B cell (primary cell): ENCODE measurements around the gene NBL1. TPM values are rescaled to one million over a fixed set of nuclear protein-coding genes. Genes with fewer than 3 reads are reported as not detected.

Experiments used
- ATAC-seq: fragments of 200-7000 bp; cut with Tn5 transposase; one replicate; pipeline ENCODE4 v1.10.0; 2021; ENCODE audit warnings: low read depth, mild to moderate bottlenecking, moderate number of reproducible peaks, moderate library complexity
- CTCF ChIA-PET: fragments of 350-600 bp; sonication (Branson Sonifier 250); formaldehyde crosslinking; loops from one replicate; lab custom pipeline; 2021; ENCODE audit warnings: antibody characterized with exemption, inconsistent platforms; lab: Charles Lee
- POLR2A ChIA-PET: fragments of 350-600 bp; sonication (Branson Sonifier 250); formaldehyde crosslinking; loops from one replicate; lab custom pipeline; 2021; ENCODE audit warnings: antibody characterized with exemption; lab: Charles Lee
- DNase-seq: peaks from one replicate; pipeline ENCODE4 v3.0.0; 2013
- H2AFZ ChIP-seq: 2 replicates; pipeline ENCODE4 v1.6.1; 2012; ENCODE audit warnings: mild to moderate bottlenecking, low read depth, low read length; ENCODE audit not compliant: insufficient read depth, poor library complexity, severe bottlenecking
- H3K27ac ChIP-seq, 2 donors: 1 replicate in 1 of 2; 2 replicates in 1 of 2; pipeline ENCODE4 v1.5.1; 2012 to 2013; ENCODE audit warnings: low read length in 2 of 2, mild to moderate bottlenecking in 2 of 2, moderate library complexity in 1 of 2
- H3K27me3 ChIP-seq, 4 experiments: fragments of 200-600 bp in 1 of 4; sonication (generic) in 1 of 4; replicated peaks in 1 of 4; 1 replicate in 2 of 4; 2 replicates in 2 of 4; pipeline versions ENCODE4 v1.6.1 to v1.7.0; 2013 to 2016; ENCODE audit warnings: low read length in 3 of 4, mild to moderate bottlenecking in 2 of 4, mixed read lengths in 1 of 4, moderate library complexity in 1 of 4; ENCODE audit not compliant: insufficient read depth in 4 of 4, control insufficient read depth in 3 of 4; ENCODE audit errors: control extremely low read depth in 1 of 4
- H3K36me3 ChIP-seq, 2 experiments: replicated peaks in 1 of 2; 1 replicate in 1 of 2; 2 replicates in 1 of 2; pipeline versions ENCODE4 v1.6.1 to v1.7.1; 2013; ENCODE audit warnings: low read length in 1 of 2; ENCODE audit not compliant: insufficient read depth in 2 of 2, control insufficient read depth in 1 of 2; ENCODE audit errors: control extremely low read depth in 1 of 2, extremely low read depth in 1 of 2
- H3K4me1 ChIP-seq, 2 donors: fragments of 200-600 bp in 1 of 2; sonication (generic) in 1 of 2; 1 replicate in 1 of 2; 2 replicates in 1 of 2; pipeline versions ENCODE4 v1.5.1 to v1.6.1; 2013 to 2017; ENCODE audit warnings: low read length in 2 of 2; ENCODE audit not compliant: control insufficient read depth in 2 of 2, insufficient read depth in 2 of 2
- H3K4me2 ChIP-seq: replicated peaks from 2 replicates; pipeline ENCODE3; 2012; ENCODE audit warnings: mild to moderate bottlenecking, low read depth, low read length; ENCODE audit not compliant: poor library complexity, severe bottlenecking
- H3K4me3 ChIP-seq, 5 experiments: fragments of 200-600 bp in 1 of 5; sonication (generic) in 1 of 5; 1 replicate in 3 of 5; 2 replicates in 2 of 5; pipeline versions ENCODE4 v1.5.1 to v1.7.0; 2011 to 2016; ENCODE audit warnings: low read length in 4 of 5, mild to moderate bottlenecking in 4 of 5, low read depth in 2 of 5, control low read depth in 1 of 5, moderate library complexity in 1 of 5; ENCODE audit not compliant: insufficient read depth in 1 of 5; ENCODE audit errors: control extremely low read depth in 1 of 5, extremely low read depth in 1 of 5
- H3K79me2 ChIP-seq: fragments of 200-600 bp; sonication (generic); one replicate; pipeline ENCODE4 v1.6.0; 2016; ENCODE audit warnings: low read length; ENCODE audit not compliant: control insufficient read depth, insufficient read depth
- H3K9ac ChIP-seq: fragments of 200-600 bp; sonication (generic); 2 replicates; pipeline ENCODE4 v1.6.1; 2017; ENCODE audit warnings: mild to moderate bottlenecking, low read length, moderate library complexity
- H3K9me3 ChIP-seq, 3 donors: one replicate each; pipeline versions ENCODE4 v1.6.1 to v1.7.1; 2013; ENCODE audit warnings: low read length in 2 of 3; ENCODE audit not compliant: control insufficient read depth in 2 of 3, insufficient read depth in 1 of 3; ENCODE audit errors: control extremely low read depth in 1 of 3
- H4K20me1 ChIP-seq: 2 replicates; pipeline ENCODE4 v1.6.0; 2012; ENCODE audit warnings: mild to moderate bottlenecking, low read length; ENCODE audit not compliant: insufficient read depth, control insufficient read depth, poor library complexity, severe bottlenecking
- H3K27ac Mint-ChIP-seq: one replicate; pipeline ENCODE4 v1.8.0; 2021; ENCODE audit warnings: mixed read lengths
- H3K27me3 Mint-ChIP-seq: one replicate; pipeline ENCODE4 v1.8.0; 2021; ENCODE audit warnings: mixed read lengths
- H3K4me1 Mint-ChIP-seq: one replicate; pipeline ENCODE4 v1.8.0; 2021; ENCODE audit warnings: mixed read lengths
- H3K4me3 Mint-ChIP-seq: one replicate; pipeline ENCODE4 v1.8.0; 2021; ENCODE audit warnings: mixed read lengths
- H3K9me3 Mint-ChIP-seq: one replicate; pipeline ENCODE4 v1.8.0; 2022; ENCODE audit warnings: mixed read lengths; ENCODE audit not compliant: insufficient read depth
- CTCF ChIP-seq: fragments of 200-600 bp; IDR thresholded peaks from one replicate; pipeline ENCODE4 v1.8.0; 2022; ENCODE audit warnings: antibody characterized with exemption, mild to moderate bottlenecking
- EZH2 ChIP-seq: IDR thresholded peaks from 2 replicates; pipeline ENCODE4 v1.6.1; 2012; ENCODE audit warnings: borderline replicate concordance, low read depth, mild to moderate bottlenecking, moderate library complexity, low read length; ENCODE audit not compliant: insufficient read depth, poor library complexity, severe bottlenecking
- WGBS: methylation state at CpG from one replicate; pipeline ENCODE4 v1.1.5; 2013; ENCODE audit warnings: missing lambda C conversion rate; ENCODE audit not compliant: insufficient coverage; 5-methylcytosine and 5-hydroxymethylcytosine counted together
- intact Hi-C: fragments of 100-400 bp; cut with micrococcal nuclease; formaldehyde crosslinking; loops from one replicate; pipeline ENCODE4 v1.10.0; 2022
- polyA plus RNA-seq: library from polyadenylated mRNA; depleted of rRNA; stranded (reverse); fragments of >200 nt; gene quantifications from 2 replicates; pipeline ENCODE4 v1.2.3, GENCODE V29; 2012
- total RNA-seq, 2 donors: library from RNA; stranded (reverse); fragments of 120-200 nt in 1 of 2; gene quantifications; 1 replicate in 1 of 2; 2 replicates in 1 of 2; pipeline versions ENCODE4 v1.2.3 to v1.2.4, GENCODE V29; 2013 to 2022

The NBL1 gene
- total and polyA plus RNA-seq, 2 donors (not counting 1 experiment from before 2014, with no cell fraction given), result 0.74 to 0.97 TPM

DNA sequence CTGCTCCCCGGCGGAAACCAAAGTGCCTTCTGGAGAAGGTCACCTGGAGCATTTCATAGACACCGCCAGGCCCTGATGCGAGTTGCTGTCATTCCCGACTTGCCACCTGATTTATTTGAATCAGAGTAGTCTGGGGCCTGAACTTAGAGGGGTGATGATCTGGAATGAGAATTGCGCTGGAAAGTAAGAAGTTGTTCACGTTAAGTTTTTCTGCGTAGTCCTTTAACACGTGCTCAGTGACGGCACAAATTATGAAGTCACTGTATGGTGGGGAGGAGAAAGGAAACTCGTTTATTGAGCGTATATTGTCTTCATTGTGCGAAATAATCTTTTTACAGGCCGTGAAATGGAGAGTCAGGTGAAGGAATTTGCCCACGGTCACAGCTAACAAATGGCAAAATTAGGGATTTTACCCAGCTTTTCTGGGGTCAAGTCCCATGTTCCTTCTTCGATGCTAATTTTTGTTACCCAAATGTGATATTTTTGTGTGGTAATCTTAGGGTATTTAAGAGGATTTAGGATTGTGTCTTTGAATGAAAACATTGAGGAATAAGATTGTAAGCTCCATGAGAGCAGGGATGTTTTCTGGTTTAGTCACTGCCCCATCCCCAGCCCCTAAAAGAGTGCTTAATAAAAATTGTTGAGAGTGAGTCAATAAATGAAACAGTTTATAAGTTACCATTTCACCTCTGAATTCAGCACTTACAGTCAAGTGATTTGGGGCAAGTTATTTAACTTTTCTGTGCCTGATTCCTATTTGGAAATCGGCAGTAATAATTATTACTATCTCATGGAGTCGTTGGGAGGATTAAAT, 46.4 kb upstream of the NBL1 start:
- Histone ChIP-seq H3K9me3 (no peaks in the 10 kb centered on the region), H3K36me3 (peaks cover 0 to 11% of the 10 kb centered on the region in 2 experiments), H3K27ac (peak overlapping the region; percentile 93 to 100), H2AFZ (peak overlapping the region; percentile 69), H3K4me3 (peak overlapping the region; percentile 58 to 97 (median 80)), H3K79me2 (peaks cover 62% of the 10 kb centered on the region), H3K27me3 (no peaks in the 10 kb centered on the region), H3K4me2 (peak overlapping the region; percentile 91), H3K9ac (peak overlapping the region; percentile 99), H3K4me1 (peaks cover 22 to 30% of the 10 kb centered on the region in 2 donors), H4K20me1 (peaks cover 3% of the 10 kb centered on the region)
- intact Hi-C loops, result loop anchor here (2.0 to 5.0 kb wide), 3 partner anchors 90 to 347 kb away; partner anchors contain the start of genes AKR7A2, EMC1, MRTO4 and SLC66A1
- Mint-ChIP-seq H3K27ac (peak overlapping the region; percentile 99), H3K4me3 (peak overlapping the region; percentile 98), H3K9me3 (no peaks in the 10 kb centered on the region), H3K4me1 (peaks cover 44% of the 10 kb centered on the region), H3K27me3 (no peaks in the 10 kb centered on the region)
- ChIA-PET POLR2A (interaction anchor here (1.0 to 2.0 kb wide), 4 partner anchors 8 to 120 kb away, joined by 3 to 11 read pairs (median 5); partner anchors contain the start of gene CAPZB), CTCF (interaction anchor here (0.7 to 3.5 kb wide), 8 partner anchors 13 to 285 kb away, joined by 3 to 20 read pairs (median 4); no protein-coding TSS in a partner anchor)
- TF ChIP-seq EZH2 (no peak), CTCF (no peak)
- DNase-seq (peak; percentile 83), ATAC-seq (no peak)
- 7% methylated on average over 16 of the region's 18 CpGs for WGBS

- Histone ChIP-seq H3K4me1 (peaks cover 22 to 30% of the 10 kb centered on the region in 2 donors), H3K9me3 (no peaks in the 10 kb centered on the region), H3K27me3 (no peaks in the 10 kb centered on the region), H3K27ac (no peak overlapping the region), H2AFZ (no peak overlapping the region), H3K36me3 (peaks cover 0 to 18% of the 10 kb centered on the region in 2 experiments), H3K9ac (no peak overlapping the region), H3K4me3 (no peak overlapping the region), H3K4me2 (no peak overlapping the region), H3K79me2 (peaks cover 83% of the 10 kb centered on the region), H4K20me1 (peaks cover 24% of the 10 kb centered on the region)
- intact Hi-C loops, result loop anchor here (5.0 kb wide), 1 partner anchor 93 kb away; no protein-coding TSS in a partner anchor
- no peak for ATAC-seq
- Mint-ChIP-seq H3K4me3 (no peak overlapping the region), H3K27ac (no peak overlapping the region), H3K9me3 (no peaks in the 10 kb centered on the region), H3K4me1 (peaks cover 49% of the 10 kb centered on the region), H3K27me3 (no peaks in the 10 kb centered on the region)
- CTCF ChIA-PET, result interaction anchor here (0.6 kb wide), 1 partner anchor 92 kb away, joined by 3 read pairs; no protein-coding TSS in a partner anchor
- POLR2A ChIA-PET, result no interaction called here
- TF ChIP-seq EZH2 (no peak), CTCF (no peak)
- DNase-seq, result no peak
- no CpG with 5 or more reads among the region's 3 CpGs for WGBS
These were observed 44.3 kb upstream of the NBL1 start for GRCh38 chr1:19599810-19600209.
